HEK293 (cell line): ENCODE measurements around the gene TRAPPC10.
A peak's percentile ranks its signal among the peaks of the same experiment; 100 is the strongest.

Experiments used
- BCL6B ChIP-seq: fragments of 450-650 bp; formaldehyde crosslinking; IDR thresholded peaks from 2 replicates; pipeline ENCODE4 v1.5.1; 2017; ENCODE audit warnings: missing biosample characterization, missing genetic modification characterization
- ELK4 ChIP-seq: IDR thresholded peaks from 2 replicates; pipeline ENCODE4 v1.6.1; 2011; ENCODE audit warnings: mild to moderate bottlenecking, low read depth, low read length, borderline replicate concordance
- KLF8 ChIP-seq: fragments of 450-650 bp; formaldehyde crosslinking; IDR thresholded peaks from 2 replicates; pipeline ENCODE4 v1.5.1; 2016; ENCODE audit warnings: missing biosample characterization, missing genetic modification characterization
- MEIS1 ChIP-seq: sonication (generic); formaldehyde crosslinking; IDR thresholded peaks from 2 replicates; pipeline ENCODE4 v1.8.1; 2022; ENCODE audit warnings: missing genetic modification reagents, mild to moderate bottlenecking, borderline replicate concordance
- MZF1 ChIP-seq: fragments of 450-650 bp; formaldehyde crosslinking; IDR thresholded peaks from 2 replicates; pipeline ENCODE4 v1.5.1; 2017; ENCODE audit warnings: missing biosample characterization, missing genetic modification characterization, borderline replicate concordance
- PRDM2 ChIP-seq: fragments of 450-650 bp; formaldehyde crosslinking; IDR thresholded peaks from 2 replicates; pipeline ENCODE4 v1.5.1; 2016; ENCODE audit warnings: missing biosample characterization, missing genetic modification characterization, borderline replicate concordance
- PRDM6 ChIP-seq: fragments of 450-650 bp; formaldehyde crosslinking; IDR thresholded peaks from 2 replicates; pipeline ENCODE4 v1.5.1; 2017; ENCODE audit warnings: missing biosample characterization, missing genetic modification characterization
- ZBTB21 ChIP-seq: fragments of 450-650 bp; formaldehyde crosslinking; IDR thresholded peaks from 2 replicates; pipeline ENCODE4 v1.5.1; 2017; ENCODE audit warnings: missing biosample characterization, missing genetic modification characterization
- ZBTB6 ChIP-seq: fragments of 450-650 bp; formaldehyde crosslinking; IDR thresholded peaks from 2 replicates; pipeline ENCODE4 v1.5.1; 2017; ENCODE audit warnings: missing biosample characterization, missing genetic modification characterization
- ZBTB7A ChIP-seq: fragments of 450-650 bp; formaldehyde crosslinking; IDR thresholded peaks from 2 replicates; pipeline ENCODE4 v1.5.1; 2016; ENCODE audit warnings: low read depth, missing biosample characterization, missing genetic modification characterization
- ZBTB8A ChIP-seq: fragments of 450-650 bp; formaldehyde crosslinking; IDR thresholded peaks from 2 replicates; pipeline ENCODE4 v1.5.1; 2016; ENCODE audit warnings: missing biosample characterization, missing genetic modification characterization
- ZIC2 ChIP-seq: fragments of 450-650 bp; formaldehyde crosslinking; IDR thresholded peaks from 2 replicates; pipeline ENCODE4 v1.5.1; 2016; ENCODE audit warnings: missing biosample characterization, missing genetic modification characterization
- ZNF266 ChIP-seq: fragments of 450-650 bp; formaldehyde crosslinking; IDR thresholded peaks from 2 replicates; pipeline ENCODE4 v1.5.1; 2016; ENCODE audit warnings: missing biosample characterization, missing genetic modification characterization, low read depth
- ZNF311 ChIP-seq: fragments of 450-650 bp; formaldehyde crosslinking; IDR thresholded peaks from 2 replicates; pipeline ENCODE4 v1.5.1; 2017; ENCODE audit warnings: missing biosample characterization, missing genetic modification characterization, borderline replicate concordance
- ZNF354C ChIP-seq: fragments of 450-650 bp; formaldehyde crosslinking; IDR thresholded peaks from 2 replicates; pipeline ENCODE4 v1.5.1; 2016; ENCODE audit warnings: missing biosample characterization, missing genetic modification characterization, low read depth, borderline replicate concordance
- ZNF37A ChIP-seq: fragments of 450-650 bp; IDR thresholded peaks from 2 replicates; pipeline ENCODE4 v1.5.1; 2018; ENCODE audit warnings: missing biosample characterization, missing genetic modification characterization
- ZNF449 ChIP-seq: fragments of 450-650 bp; formaldehyde crosslinking; IDR thresholded peaks from 2 replicates; pipeline ENCODE4 v1.5.1; 2017; ENCODE audit warnings: missing biosample characterization, mild to moderate bottlenecking, missing genetic modification characterization, moderate library complexity
- ZNF529 ChIP-seq: fragments of 450-650 bp; formaldehyde crosslinking; IDR thresholded peaks from 2 replicates; pipeline ENCODE4 v1.5.1; 2017; ENCODE audit warnings: missing genetic modification characterization, missing biosample characterization; ENCODE audit not compliant: insufficient replicate concordance
- ZNF580 ChIP-seq: fragments of 450-650 bp; formaldehyde crosslinking; IDR thresholded peaks from 2 replicates; pipeline ENCODE4 v1.5.1; 2016; ENCODE audit warnings: missing biosample characterization, missing genetic modification characterization
- ZNF626 ChIP-seq: fragments of 450-650 bp; sonication (Bioruptor Pico); formaldehyde crosslinking; IDR thresholded peaks from 2 replicates; pipeline ENCODE4 v1.5.1; 2018; ENCODE audit warnings: missing biosample characterization, missing genetic modification characterization, inconsistent platforms
- ZNF639 ChIP-seq: fragments of 450-650 bp; formaldehyde crosslinking; IDR thresholded peaks from 2 replicates; pipeline ENCODE4 v1.5.1; 2016; ENCODE audit warnings: missing biosample characterization, missing genetic modification characterization
- ZSCAN4 ChIP-seq: fragments of 450-650 bp; formaldehyde crosslinking; IDR thresholded peaks from 2 replicates; pipeline ENCODE4 v1.5.1; 2017; ENCODE audit warnings: missing biosample characterization, missing genetic modification characterization

Gene TRAPPC10

GRCh38 chr21:43974791-43975468, 37.2 kb upstream of the TRAPPC10 start (continued):
- TF ChIP-seq BCL6B (tag by site-specific recombination), result peak; percentile 65
- no peak for TF ChIP-seq ZNF37A
- TF ChIP-seq ZIC2 (tag by site-specific recombination), result no peak
- no peak for TF ChIP-seq PRDM6
- TF ChIP-seq PRDM2 (tag by site-specific recombination), result peak; percentile 95; the same call in 1 of the 2 replicates
- peak; percentile 96 for TF ChIP-seq ZSCAN4
- no peak for TF ChIP-seq KLF8 (tag by site-specific recombination)
- no peak for TF ChIP-seq ZBTB8A (tag by site-specific recombination)
- no peak for TF ChIP-seq MEIS1 (CRISPR knock-in tag)
- 0 out of 2 replicates have a peak, but pooled peaks have one; percentile 33 for TF ChIP-seq ZBTB21
- TF ChIP-seq ZNF266 (tag by site-specific recombination), result no peak
- TF ChIP-seq ZBTB7A (tag by site-specific recombination), result no peak
- TF ChIP-seq ZNF529, result no peak
- no peak for TF ChIP-seq ZNF626 (tag by site-specific recombination)
- TF ChIP-seq ZNF639 (tag by site-specific recombination), result no peak
- TF ChIP-seq ZNF449 (tag by site-specific recombination), result no peak; the same call in 1 of the 2 replicates
- no peak for TF ChIP-seq ZNF354C (tag by site-specific recombination)
- TF ChIP-seq ZNF311 (tag by site-specific recombination), result peak; percentile 94
- TF ChIP-seq MZF1 (tag by site-specific recombination), result no peak
- TF ChIP-seq ZNF580 (tag by site-specific recombination), result no peak
- no peak for TF ChIP-seq ZBTB6 (tag by site-specific recombination)
- no peak for TF ChIP-seq ELK4
